22Rv1 (cell line): ENCODE data around the gene METTL26.

Experiments
- H3K27ac ChIP-seq: fragments of 450-650 bp; 2 replicates; pipeline ENCODE4 v1.5.1; 2017
- ZFX ChIP-seq: fragments of 450-650 bp; IDR thresholded peaks from 2 replicates; pipeline ENCODE4 v1.6.1; 2017; ENCODE audit warnings: antibody characterized with exemption, borderline replicate concordance
- TF ChIP-seq, protein P1 (sequence below): fragments of 450-650 bp; IDR thresholded peaks from 2 replicates; pipeline ENCODE4 v1.5.1; 2017; ENCODE audit warnings: mild to moderate bottlenecking

METTL26 gene

GRCh38 chr16:667780-668518, 31.8 kb upstream of the METTL26 start, which contains the start of gene RHOT2:
Gene RHOT2, plus strand, starts transcription at chr16:668132. Its CDS starts 68 bp downstream, at chr16:668200.
- peak within 1 kb of the TSS; percentile 88 for H3K27ac ChIP-seq

DNA sequence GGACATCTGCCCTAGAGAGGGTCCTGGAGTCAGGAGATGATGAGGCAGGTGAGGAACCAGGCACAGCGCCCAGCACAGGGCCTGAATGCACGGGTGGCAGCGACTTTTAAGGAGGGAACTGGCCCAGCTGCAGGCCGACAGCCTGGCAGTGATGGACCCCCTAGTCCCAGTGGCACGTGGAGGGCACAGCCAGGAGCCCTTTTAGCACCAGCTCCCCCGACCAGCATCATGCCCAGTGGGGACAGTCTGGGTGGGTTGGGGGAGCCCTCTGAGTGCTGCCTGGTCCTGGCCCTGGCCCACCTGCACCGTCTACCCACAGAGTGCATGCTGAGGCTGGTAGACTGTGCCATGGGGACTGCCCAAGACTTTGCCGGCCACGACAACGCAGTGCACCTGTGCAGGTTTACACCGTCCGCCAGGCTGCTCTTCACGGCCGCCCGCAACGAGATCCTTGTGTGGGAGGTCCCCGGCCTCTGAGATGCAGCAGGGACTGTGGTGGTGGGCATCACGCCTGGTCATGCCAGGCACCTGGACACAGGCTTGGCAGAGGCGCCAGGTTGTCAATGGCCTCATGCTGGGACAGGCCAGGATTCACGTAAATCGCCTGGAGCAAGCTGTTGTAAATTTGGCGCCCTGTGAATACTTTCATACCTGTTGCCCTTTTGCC, 31.1 kb upstream of the METTL26 start:
- no peak for TF ChIP-seq ZFX
- TF ChIP-seq, protein P1, sequence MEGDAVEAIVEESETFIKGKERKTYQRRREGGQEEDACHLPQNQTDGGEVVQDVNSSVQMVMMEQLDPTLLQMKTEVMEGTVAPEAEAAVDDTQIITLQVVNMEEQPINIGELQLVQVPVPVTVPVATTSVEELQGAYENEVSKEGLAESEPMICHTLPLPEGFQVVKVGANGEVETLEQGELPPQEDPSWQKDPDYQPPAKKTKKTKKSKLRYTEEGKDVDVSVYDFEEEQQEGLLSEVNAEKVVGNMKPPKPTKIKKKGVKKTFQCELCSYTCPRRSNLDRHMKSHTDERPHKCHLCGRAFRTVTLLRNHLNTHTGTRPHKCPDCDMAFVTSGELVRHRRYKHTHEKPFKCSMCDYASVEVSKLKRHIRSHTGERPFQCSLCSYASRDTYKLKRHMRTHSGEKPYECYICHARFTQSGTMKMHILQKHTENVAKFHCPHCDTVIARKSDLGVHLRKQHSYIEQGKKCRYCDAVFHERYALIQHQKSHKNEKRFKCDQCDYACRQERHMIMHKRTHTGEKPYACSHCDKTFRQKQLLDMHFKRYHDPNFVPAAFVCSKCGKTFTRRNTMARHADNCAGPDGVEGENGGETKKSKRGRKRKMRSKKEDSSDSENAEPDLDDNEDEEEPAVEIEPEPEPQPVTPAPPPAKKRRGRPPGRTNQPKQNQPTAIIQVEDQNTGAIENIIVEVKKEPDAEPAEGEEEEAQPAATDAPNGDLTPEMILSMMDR = no peak
- peak overlapping the region; percentile 88 for H3K27ac ChIP-seq

More at GRCh38 chr16:667780-668518, 31.8 kb upstream of the METTL26 start, which contains the start of gene RHOT2:
- TF ChIP-seq, protein P1 = peak; percentile 98
- TF ChIP-seq ZFX = no peak

GRCh38 chr16:666572-666971, 30.5 kb upstream of the METTL26 start:
- peak overlapping the region; percentile 88 for H3K27ac ChIP-seq
- TF ChIP-seq ZFX = no peak
- TF ChIP-seq, protein P1 = no peak

GRCh38 chr16:662597-662996, 26.5 kb upstream of the METTL26 start:
- TF ChIP-seq ZFX = no peak
- TF ChIP-seq, protein P1 = no peak

GRCh38 chr16:662095-662494, 26.0 kb upstream of the METTL26 start:
- no peak for TF ChIP-seq ZFX
- TF ChIP-seq, protein P1 = no peak
- peak overlapping the region; percentile 65; the same call in 1 of the 2 replicates for H3K27ac ChIP-seq

More at GRCh38 chr16:662597-662996, 26.5 kb upstream of the METTL26 start:
- H3K27ac ChIP-seq = no peak overlapping the region

DNA sequence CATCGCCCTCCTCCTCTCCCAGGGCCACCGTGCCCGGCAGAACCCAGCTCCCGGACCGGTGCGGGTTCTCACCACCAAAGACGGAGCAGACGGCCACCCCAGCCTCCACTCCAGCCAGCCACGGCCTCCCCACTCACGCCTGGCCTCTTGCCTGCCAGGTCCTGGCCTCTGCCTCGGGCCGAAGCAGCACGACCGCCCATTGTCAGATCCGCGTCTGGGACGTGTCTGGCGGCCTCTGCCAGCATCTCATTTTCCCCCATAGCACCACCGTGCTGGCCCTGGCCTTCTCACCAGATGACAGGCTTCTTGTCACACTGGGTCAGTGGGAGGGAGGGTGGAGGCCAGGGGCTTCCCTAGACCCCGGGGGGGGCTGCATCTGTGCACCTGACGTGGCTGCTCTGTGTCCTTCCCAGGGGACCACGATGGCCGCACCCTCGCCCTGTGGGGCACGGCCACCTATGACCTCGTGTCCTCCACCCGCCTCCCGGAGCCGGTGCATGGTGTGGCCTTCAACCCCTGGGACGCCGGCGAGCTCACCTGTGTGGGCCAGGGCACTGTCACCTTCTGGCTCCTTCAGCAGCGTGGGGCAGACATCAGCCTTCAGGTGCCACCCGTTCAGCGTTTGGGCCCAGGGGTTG, 25.2 kb upstream of the METTL26 start:
- H3K27ac ChIP-seq = peak overlapping the region; percentile 65
- TF ChIP-seq, protein P1 = no peak
- TF ChIP-seq ZFX = no peak
